HEK293T (cell line): ENCODE measurements around the gene USB1.

Experiments used
- CTCF ChIA-PET: fragments of 350-600 bp; formaldehyde crosslinking; extraction: SDS; loops from one replicate; lab custom pipeline; 2021; ENCODE audit warnings: antibody characterized with exemption, inconsistent platforms; lab: Yijun Ruan, JAX
- POLR2A ChIA-PET: fragments of 350-600 bp; formaldehyde crosslinking; extraction: SDS; loops from one replicate; lab custom pipeline; 2020; ENCODE audit warnings: antibody characterized with exemption, inconsistent platforms; lab: Yijun Ruan, JAX
- DNase-seq: peaks from one replicate; pipeline ENCODE4 v3.0.0; 2012; ENCODE audit warnings: mixed read lengths; ENCODE audit errors: extremely low spot score
- ARNT ChIP-seq: fragments of 450-650 bp; IDR thresholded peaks from 2 replicates; pipeline ENCODE4 v1.6.1; 2017; ENCODE audit warnings: mild to moderate bottlenecking
- BHLHE40 ChIP-seq: fragments of 450-650 bp; IDR thresholded peaks from 2 replicates; pipeline ENCODE4 v1.6.1; 2016; ENCODE audit warnings: mild to moderate bottlenecking, moderate library complexity, borderline replicate concordance
- CTBP1 ChIP-seq: fragments of 450-650 bp; IDR thresholded peaks from 2 replicates; pipeline ENCODE4 v1.6.1; 2016; ENCODE audit warnings: borderline replicate concordance
- ELF4 ChIP-seq: fragments of 450-650 bp; IDR thresholded peaks from 2 replicates; pipeline ENCODE4 v1.6.1; 2017; ENCODE audit warnings: antibody characterized with exemption
- FOXA1 ChIP-seq: fragments of 450-650 bp; IDR thresholded peaks from 2 replicates; pipeline ENCODE4 v1.6.1; 2016; ENCODE audit warnings: mild to moderate bottlenecking
- FOXK2 ChIP-seq: fragments of 450-650 bp; IDR thresholded peaks from 2 replicates; pipeline ENCODE4 v1.6.1; 2016; ENCODE audit warnings: mild to moderate bottlenecking
- FOXM1 ChIP-seq: fragments of 450-650 bp; IDR thresholded peaks from 2 replicates; pipeline ENCODE4 v1.6.1; 2017; ENCODE audit warnings: mild to moderate bottlenecking, borderline replicate concordance
- HDGF ChIP-seq: fragments of 450-650 bp; IDR thresholded peaks from 2 replicates; pipeline ENCODE4 v1.6.1; 2017; ENCODE audit warnings: antibody characterized with exemption, borderline replicate concordance
- L3MBTL2 ChIP-seq: fragments of 450-650 bp; conservative IDR thresholded peaks from 2 replicates; pipeline ENCODE4 v1.6.1; 2016; ENCODE audit warnings: mild to moderate bottlenecking
- LEF1 ChIP-seq: fragments of 450-650 bp; IDR thresholded peaks from 2 replicates; pipeline ENCODE4 v1.6.1; 2017; ENCODE audit warnings: mild to moderate bottlenecking, borderline replicate concordance
- NFRKB ChIP-seq: fragments of 450-650 bp; IDR thresholded peaks from 2 replicates; pipeline ENCODE4 v1.6.1; 2016; ENCODE audit warnings: mild to moderate bottlenecking, moderate library complexity
- PKNOX1 ChIP-seq: fragments of 450-650 bp; IDR thresholded peaks from 2 replicates; pipeline ENCODE4 v1.6.1; 2016
- SP1 ChIP-seq: fragments of 450-650 bp; IDR thresholded peaks from 2 replicates; pipeline ENCODE4 v1.6.1; 2017
- SUZ12 ChIP-seq: fragments of 450-650 bp; IDR thresholded peaks from 2 replicates; pipeline ENCODE4 v1.6.1; 2016; ENCODE audit warnings: mild to moderate bottlenecking
- TARDBP ChIP-seq: fragments of 450-650 bp; IDR thresholded peaks from 2 replicates; pipeline ENCODE4 v1.6.1; 2016
- ZNF384 ChIP-seq: fragments of 450-650 bp; IDR thresholded peaks from 2 replicates; pipeline ENCODE4 v1.6.1; 2016

Gene USB1

GRCh38 chr16:57985204-57986181 lies 15.7 kb upstream of the USB1 start:
- POLR2A ChIA-PET, result interaction anchor here (0.8 to 0.9 kb wide), 3 partner anchors 8 to 17 kb away, joined by 3 to 5 read pairs (median 3); no protein-coding TSS in a partner anchor
- DNase-seq, result peak; percentile 58
- TF ChIP-seq ELF4 (no peak), SP1 (no peak), CTBP1 (no peak), FOXM1 (no peak), LEF1 (no peak), PKNOX1 (no peak), BHLHE40 (no peak)
- CTCF ChIA-PET, result no interaction called here

GRCh38 chr16:57986196-57986595 lies 15.0 kb upstream of the USB1 start:
- no peak for TF ChIP-seq HDGF
- TF ChIP-seq CTBP1, result no peak
- TF ChIP-seq BHLHE40, result no peak
- ChIA-PET CTCF (no interaction called here), POLR2A (no interaction called here)
- DNase-seq, result no peak

GRCh38 chr16:57987441-57988177 lies 13.6 kb upstream of the USB1 start:
- POLR2A ChIA-PET, result interaction anchor here (0.5 kb wide), 1 partner anchor 301 kb away, joined by 3 read pairs; no protein-coding TSS in a partner anchor
- CTCF ChIA-PET, result no interaction called here
- DNase-seq, result no peak
- TF ChIP-seq FOXK2 (no peak), NFRKB (no peak), TARDBP (no peak), ELF4 (no peak), CTBP1 (no peak), ARNT (no peak), SUZ12 (no peak), FOXM1 (no peak), ZNF384 (no peak), SP1 (no peak), PKNOX1 (no peak), BHLHE40 (no peak), LEF1 (no peak), HDGF (no peak), L3MBTL2 (no peak)

GRCh38 chr16:57988929-57989328 lies 12.3 kb upstream of the USB1 start:
- ChIA-PET CTCF (interaction anchor here (1.2 kb wide), 1 partner anchor 140 kb away, joined by 5 read pairs; the partner anchor contains the start of gene CFAP20), POLR2A (no interaction called here)
- DNase-seq, result no peak
- TF ChIP-seq BHLHE40, result no peak
- TF ChIP-seq SUZ12, result no peak
- TF ChIP-seq HDGF, result no peak
- no peak for TF ChIP-seq FOXA1
- TF ChIP-seq NFRKB, result no peak
- no peak for TF ChIP-seq ZNF384
- TF ChIP-seq FOXK2, result no peak
- no peak for TF ChIP-seq ARNT
- no peak for TF ChIP-seq CTBP1
- no peak for TF ChIP-seq SP1
- TF ChIP-seq LEF1, result no peak
- no peak for TF ChIP-seq L3MBTL2
- no peak for TF ChIP-seq ELF4
- TF ChIP-seq FOXM1, result no peak
- TF ChIP-seq TARDBP, result no peak
- no peak for TF ChIP-seq PKNOX1

GRCh38 chr16:57991551-57992059 lies 9.6 kb upstream of the USB1 start:
- POLR2A ChIA-PET, result no interaction called here
- no peak for TF ChIP-seq ELF4
- TF ChIP-seq FOXM1, result no peak
- no peak for TF ChIP-seq ARNT
- no peak for TF ChIP-seq SP1
- no peak for TF ChIP-seq FOXA1
- TF ChIP-seq L3MBTL2, result no peak
- no peak for TF ChIP-seq FOXK2
- TF ChIP-seq HDGF, result no peak
- no peak for TF ChIP-seq LEF1
- no peak for TF ChIP-seq ZNF384
- TF ChIP-seq PKNOX1, result no peak
- TF ChIP-seq BHLHE40, result no peak
- TF ChIP-seq CTBP1, result no peak
- CTCF ChIA-PET, result no interaction called here
- DNase-seq, result no peak
